ACC112 (cell line): ENCODE results near the gene ZBTB7B.

Experiments
- H2AFZ ChIP-seq: fragments of 200-600 bp; sonication (generic); one replicate; pipeline ENCODE4 v1.6.0; 2017; ENCODE audit warnings: antibody characterized with exemption, low read length; ENCODE audit not compliant: unreplicated experiment
- H3K27ac ChIP-seq: fragments of 200-600 bp; sonication (generic); 2 replicates; pipeline ENCODE4 v1.5.1; 2014; ENCODE audit warnings: low read depth, mild to moderate bottlenecking, antibody characterized with exemption, low read length, moderate library complexity
- H3K27me3 ChIP-seq: fragments of 200-600 bp; sonication (generic); 2 replicates; pipeline ENCODE4 v1.6.1; 2014; ENCODE audit warnings: mild to moderate bottlenecking, antibody characterized with exemption, low read length, moderate library complexity, mixed read lengths; ENCODE audit not compliant: insufficient read depth
- H3K36me3 ChIP-seq: fragments of 200-600 bp; sonication (generic); 2 replicates; pipeline ENCODE4 v1.6.1; 2016; ENCODE audit warnings: mild to moderate bottlenecking, antibody characterized with exemption, low read length, moderate library complexity, mixed read lengths; ENCODE audit not compliant: insufficient read depth
- H3K4me1 ChIP-seq: fragments of 200-600 bp; sonication (generic); one replicate; pipeline ENCODE4 v1.6.1; 2016; ENCODE audit warnings: low read length, mixed read lengths; ENCODE audit not compliant: insufficient read depth, unreplicated experiment, control insufficient read depth
- H3K4me3 ChIP-seq: fragments of 200-600 bp; sonication (generic); 2 replicates; pipeline ENCODE4 v1.5.1; 2014; ENCODE audit warnings: mild to moderate bottlenecking, low read depth, low read length
- H3K79me2 ChIP-seq: fragments of 200-600 bp; sonication (generic); one replicate; pipeline ENCODE4 v1.6.0; 2016; ENCODE audit warnings: low read length; ENCODE audit not compliant: control insufficient read depth, unreplicated experiment, insufficient read depth

ZBTB7B gene

DNA sequence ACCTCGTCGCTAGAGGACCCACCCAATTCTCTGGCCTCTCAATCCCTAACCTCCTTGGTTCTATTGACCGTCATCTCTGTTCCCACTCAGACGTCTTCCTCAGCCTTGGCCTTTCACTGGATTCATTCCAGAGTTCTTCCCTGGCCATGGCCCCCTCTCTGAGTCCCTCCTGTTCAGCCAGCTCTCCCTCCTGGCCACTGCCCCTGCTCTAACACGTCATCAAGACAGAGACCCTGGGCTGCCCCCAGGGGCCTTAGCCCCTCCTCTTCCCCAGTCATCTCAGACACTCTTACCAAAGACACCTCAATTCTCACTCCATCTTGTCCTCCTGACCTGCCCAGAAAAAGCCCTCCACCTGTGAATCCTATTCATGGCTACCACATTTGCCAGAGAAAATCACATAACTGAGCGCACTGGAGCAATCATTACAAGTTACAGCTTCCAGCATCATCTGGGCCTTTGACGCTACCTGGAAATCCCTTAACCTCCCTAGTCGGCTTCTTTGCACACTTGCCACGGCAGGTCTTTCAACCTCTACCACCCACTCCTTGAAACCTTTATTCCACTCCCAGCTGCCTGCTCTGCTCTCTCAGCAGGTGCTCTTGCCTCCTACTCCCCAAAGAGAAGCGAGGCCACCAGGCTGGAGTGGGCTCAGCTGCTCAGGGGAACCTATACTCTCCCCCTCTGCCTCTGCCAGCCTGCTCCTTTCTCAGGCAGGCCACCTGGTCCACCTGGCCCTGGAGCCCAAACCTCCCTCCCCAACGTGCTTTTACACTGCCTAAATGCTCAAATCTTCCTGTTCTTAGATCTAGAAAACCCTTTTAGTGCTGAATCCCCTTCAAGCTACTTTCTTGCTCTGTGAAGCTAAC is 17.0 kb downstream of the ZBTB7B start:
- Histone ChIP-seq H3K4me3 (no peak overlapping the region), H3K27me3 (no peaks in the 10 kb centered on the region), H3K27ac (no peak overlapping the region), H3K79me2 (no peaks in the 10 kb centered on the region), H3K4me1 (peaks cover 28% of the 10 kb centered on the region), H2AFZ (no peak overlapping the region), H3K36me3 (peaks cover 4% of the 10 kb centered on the region; the same call in 1 of the 2 replicates)

DNA sequence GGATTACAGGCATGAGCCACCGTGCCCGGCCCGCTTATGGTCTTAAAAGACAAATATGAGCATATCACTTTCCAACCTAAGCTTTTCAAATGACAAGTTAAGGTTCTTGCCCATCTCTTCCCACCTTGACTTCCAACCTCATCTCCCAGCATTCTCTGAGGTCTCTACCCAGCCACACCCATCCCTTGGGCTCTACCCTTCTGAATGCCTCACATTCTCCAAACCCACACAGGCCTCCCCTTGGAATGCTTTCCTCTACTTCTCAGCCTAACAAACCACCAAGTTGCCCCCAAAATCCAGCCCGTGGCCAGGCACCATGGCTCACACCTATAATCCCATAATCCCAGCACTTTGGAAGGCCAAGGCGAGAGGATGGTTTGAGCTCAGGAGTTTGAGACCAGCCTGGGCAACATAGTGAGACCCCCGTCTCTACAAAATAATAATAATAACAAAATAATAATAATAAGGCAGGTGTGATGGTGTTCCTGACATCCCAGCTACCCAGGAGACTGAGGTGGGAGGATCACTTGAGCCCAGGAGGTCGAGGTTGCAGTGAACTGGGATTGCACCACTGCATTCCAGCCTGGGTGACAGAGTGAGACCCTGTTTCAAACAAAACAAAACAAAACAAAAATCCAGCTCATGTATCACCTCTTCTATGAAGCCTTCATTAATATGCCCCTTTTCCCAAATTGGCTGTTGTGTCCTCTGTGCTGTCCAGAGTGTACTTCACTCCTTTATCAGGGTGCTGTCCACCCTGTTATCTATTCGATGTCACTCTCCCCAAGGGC is 19.7 kb downstream of the ZBTB7B start:
- H3K27me3 ChIP-seq, result no peaks in the 10 kb centered on the region
- H3K36me3 ChIP-seq, result no peaks in the 10 kb centered on the region
- H3K79me2 ChIP-seq, result no peaks in the 10 kb centered on the region
- H3K4me3 ChIP-seq, result no peak overlapping the region
- H2AFZ ChIP-seq, result no peak overlapping the region
- peaks cover 30% of the 10 kb centered on the region for H3K4me1 ChIP-seq
- H3K27ac ChIP-seq, result no peak overlapping the region

GRCh38 chr1:155022927-155023236 is 20.3 kb downstream of the ZBTB7B start:
- Histone ChIP-seq H3K36me3 (no peaks in the 10 kb centered on the region), H3K27me3 (no peaks in the 10 kb centered on the region), H2AFZ (no peak overlapping the region), H3K4me3 (no peak overlapping the region), H3K79me2 (no peaks in the 10 kb centered on the region), H3K27ac (no peak overlapping the region), H3K4me1 (peaks cover 26% of the 10 kb centered on the region)

DNA sequence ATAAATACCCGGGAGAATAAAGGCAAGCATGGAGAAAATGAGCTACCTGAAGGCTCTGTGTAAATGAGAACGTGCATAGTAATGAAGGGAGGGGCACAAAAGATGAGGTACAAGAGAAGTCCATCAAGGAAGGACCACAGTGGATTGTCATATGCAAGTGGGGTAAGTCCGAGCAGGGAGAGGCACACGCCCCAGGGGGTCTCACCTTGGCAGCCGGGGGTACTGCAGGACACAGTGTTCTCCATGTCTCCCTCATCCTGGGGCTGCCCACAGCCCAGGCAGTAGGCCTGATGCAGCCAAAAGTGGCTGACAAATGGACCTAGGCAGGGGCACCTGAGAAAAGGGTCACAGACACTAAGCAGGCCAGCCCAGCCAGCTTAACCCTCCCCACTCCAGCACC is 21.0 kb downstream of the ZBTB7B start:
- Histone ChIP-seq H2AFZ (no peak overlapping the region), H3K27me3 (no peaks in the 10 kb centered on the region), H3K36me3 (no peaks in the 10 kb centered on the region), H3K4me1 (peaks cover 19% of the 10 kb centered on the region), H3K4me3 (no peak overlapping the region), H3K27ac (no peak overlapping the region), H3K79me2 (no peaks in the 10 kb centered on the region)

- Histone ChIP-seq H3K27me3 (no peaks in the 10 kb centered on the region), H3K4me3 (no peak overlapping the region), H2AFZ (no peak overlapping the region), H3K36me3 (no peaks in the 10 kb centered on the region), H3K27ac (no peak overlapping the region), H3K79me2 (no peaks in the 10 kb centered on the region), H3K4me1 (peaks cover 13% of the 10 kb centered on the region)
These were observed 21.7 kb downstream of the ZBTB7B start for GRCh38 chr1:155024315-155024714.

GRCh38 chr1:155026154-155026553 is 23.6 kb downstream of the ZBTB7B start:
- H3K27me3 ChIP-seq, result no peaks in the 10 kb centered on the region
- no peak overlapping the region for H3K27ac ChIP-seq
- H2AFZ ChIP-seq, result no peak overlapping the region
- H3K79me2 ChIP-seq, result no peaks in the 10 kb centered on the region
- H3K4me3 ChIP-seq, result no peak overlapping the region
- no peaks in the 10 kb centered on the region for H3K36me3 ChIP-seq
- H3K4me1 ChIP-seq, result peaks cover 13% of the 10 kb centered on the region

GRCh38 chr1:155026588-155026987 is 24.0 kb downstream of the ZBTB7B start:
- H3K27ac ChIP-seq, result no peak overlapping the region
- no peak overlapping the region for H2AFZ ChIP-seq
- no peak overlapping the region for H3K4me3 ChIP-seq
- H3K79me2 ChIP-seq, result no peaks in the 10 kb centered on the region
- H3K27me3 ChIP-seq, result no peaks in the 10 kb centered on the region
- H3K4me1 ChIP-seq, result peaks cover 13% of the 10 kb centered on the region
- no peaks in the 10 kb centered on the region for H3K36me3 ChIP-seq

DNA sequence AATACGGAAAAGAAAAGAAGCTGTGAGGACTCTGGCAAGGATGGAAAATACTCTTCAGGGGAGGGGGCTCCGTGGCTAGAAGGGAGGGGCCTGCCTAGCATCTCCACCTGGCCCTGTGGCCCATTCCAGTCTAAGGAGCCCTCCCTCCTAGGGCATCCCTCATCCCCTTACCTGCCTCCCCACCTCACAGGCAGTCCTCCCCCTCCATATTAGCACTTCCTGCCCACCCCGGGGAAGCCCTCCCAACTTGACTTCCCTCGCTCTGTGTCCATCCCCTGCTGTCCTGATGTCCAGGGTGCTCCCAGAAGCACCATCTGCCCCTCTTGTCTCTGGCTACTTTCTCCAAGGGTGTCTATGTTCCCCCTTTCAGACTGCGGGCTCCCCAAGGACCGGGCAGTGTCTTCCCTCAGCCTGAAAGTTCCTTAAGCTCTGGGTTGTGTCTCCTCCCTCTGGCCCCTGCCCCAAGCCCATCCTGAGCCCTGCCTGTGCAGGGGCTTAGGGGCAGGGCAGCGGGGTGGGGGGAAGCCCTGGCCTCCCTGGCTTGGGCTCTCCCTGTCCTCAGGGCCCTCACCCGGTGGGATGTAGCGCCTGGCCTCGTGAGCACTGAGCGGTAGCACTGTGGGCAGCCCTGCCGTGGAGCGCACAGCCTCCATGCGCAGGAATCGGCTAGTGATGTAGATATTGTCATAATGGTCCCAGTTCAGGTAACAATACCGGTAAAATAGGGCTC is 27.1 kb downstream of the ZBTB7B start:
- Histone ChIP-seq H3K4me1 (peaks cover 11% of the 10 kb centered on the region), H3K27me3 (no peaks in the 10 kb centered on the region), H2AFZ (no peak overlapping the region), H3K4me3 (no peak overlapping the region), H3K79me2 (no peaks in the 10 kb centered on the region), H3K36me3 (no peaks in the 10 kb centered on the region), H3K27ac (no peak overlapping the region)

GRCh38 chr1:155030243-155030795 is 27.7 kb downstream of the ZBTB7B start:
- Histone ChIP-seq H3K27me3 (no peaks in the 10 kb centered on the region), H3K4me3 (no peak overlapping the region), H3K4me1 (peaks cover 11% of the 10 kb centered on the region), H2AFZ (no peak overlapping the region), H3K27ac (no peak overlapping the region), H3K36me3 (no peaks in the 10 kb centered on the region), H3K79me2 (no peaks in the 10 kb centered on the region)

GRCh38 chr1:155030899-155031298 is 28.3 kb downstream of the ZBTB7B start:
- Histone ChIP-seq H3K79me2 (no peaks in the 10 kb centered on the region), H3K4me3 (no peak overlapping the region), H3K36me3 (no peaks in the 10 kb centered on the region), H3K27me3 (no peaks in the 10 kb centered on the region), H3K4me1 (peaks cover 10% of the 10 kb centered on the region), H2AFZ (no peak overlapping the region), H3K27ac (no peak overlapping the region)
